Astrocyte (in vitro differentiated cells and primary cell): ENCODE results near the gene YIPF5. TPM values are rescaled to one million over a fixed set of nuclear protein-coding genes. Genes with fewer than 3 reads are reported as not detected.

Source experiments
- DNase-seq: peaks from one replicate; pipeline ENCODE4 v3.0.0-alpha.2; 2010; ENCODE audit warnings: low read depth
- FAIRE-seq: peaks from 2 replicates; lab custom pipeline; 2011; peaks lifted over from hg19 to GRCh38; lab: Jason Lieb, UNC
- H2AFZ ChIP-seq: 2 replicates; pipeline ENCODE4 v1.6.0; 2012; ENCODE audit warnings: low read depth, low read length, inconsistent platforms
- H3K27ac ChIP-seq: 2 replicates; pipeline ENCODE4 v1.5.1; 2011; ENCODE audit warnings: low read depth, low read length, inconsistent platforms
- H3K27me3 ChIP-seq: 2 replicates; pipeline ENCODE4 v1.6.0; 2011; ENCODE audit warnings: low read length, inconsistent platforms; ENCODE audit not compliant: insufficient read depth
- H3K36me3 ChIP-seq: 2 replicates; pipeline ENCODE4 v1.5.1; 2011; ENCODE audit warnings: low read length, inconsistent platforms; ENCODE audit not compliant: insufficient read depth
- H3K4me1 ChIP-seq: 2 replicates; pipeline ENCODE4 v1.5.1; 2011; ENCODE audit warnings: low read length, inconsistent platforms; ENCODE audit not compliant: insufficient read depth
- H3K4me2 ChIP-seq: 2 replicates; pipeline ENCODE4 v1.6.0; 2012; ENCODE audit warnings: low read length, inconsistent platforms
- H3K4me3 ChIP-seq: 2 replicates; pipeline ENCODE4 v1.5.1; 2011; ENCODE audit warnings: low read depth, mild to moderate bottlenecking, low read length, inconsistent platforms; ENCODE audit not compliant: insufficient read depth
- H3K79me2 ChIP-seq: 2 replicates; pipeline ENCODE4 v1.6.0; 2012; ENCODE audit warnings: mild to moderate bottlenecking, low read length, inconsistent platforms; ENCODE audit not compliant: insufficient read depth
- H3K9ac ChIP-seq: 2 replicates; pipeline ENCODE4 v1.6.0; 2012; ENCODE audit warnings: mild to moderate bottlenecking, low read length, inconsistent platforms
- H3K9me3 ChIP-seq: 2 replicates; pipeline ENCODE4 v1.5.1; 2012; ENCODE audit warnings: low read depth, mild to moderate bottlenecking, low read length, inconsistent platforms; ENCODE audit not compliant: insufficient read depth
- H4K20me1 ChIP-seq: 2 replicates; pipeline ENCODE4 v1.6.0; 2012; ENCODE audit warnings: low read length, inconsistent platforms; ENCODE audit not compliant: insufficient read depth
- H3K27ac Mint-ChIP-seq: one replicate; pipeline ENCODE4 v1.8.0; 2021; ENCODE audit warnings: mild to moderate bottlenecking, mixed read lengths; ENCODE audit not compliant: unreplicated experiment
- H3K27me3 Mint-ChIP-seq: one replicate; pipeline ENCODE4 v1.8.0; 2021; ENCODE audit warnings: low read depth, mixed read lengths; ENCODE audit not compliant: unreplicated experiment
- H3K36me3 Mint-ChIP-seq: one replicate; pipeline ENCODE4 v1.8.0; 2021; ENCODE audit warnings: low read depth, mixed read lengths; ENCODE audit not compliant: unreplicated experiment
- H3K4me1 Mint-ChIP-seq: one replicate; pipeline ENCODE4 v1.8.0; 2021; ENCODE audit warnings: low read depth, mixed read lengths; ENCODE audit not compliant: unreplicated experiment
- H3K4me3 Mint-ChIP-seq: one replicate; pipeline ENCODE4 v1.8.0; 2021; ENCODE audit warnings: mild to moderate bottlenecking, moderate library complexity, mixed read lengths; ENCODE audit not compliant: unreplicated experiment
- H3K9me3 Mint-ChIP-seq: one replicate; pipeline ENCODE4 v1.8.0; 2021; ENCODE audit warnings: mild to moderate bottlenecking, mixed read lengths; ENCODE audit not compliant: unreplicated experiment
- EZH2 ChIP-seq: IDR thresholded peaks from 2 replicates; pipeline ENCODE4 v1.6.1; 2012; ENCODE audit warnings: mild to moderate bottlenecking, low read length, inconsistent platforms; ENCODE audit not compliant: insufficient read depth
- total RNA-seq: library from RNA; stranded (reverse); gene quantifications from 2 replicates; pipeline ENCODE4 v1.2.1, GENCODE V29; 2021
- TF ChIP-seq, protein P1 (sequence below): IDR thresholded peaks from 2 replicates; pipeline ENCODE4 v1.5.1; 2011; ENCODE audit warnings: low read depth, mild to moderate bottlenecking, inconsistent platforms, low read length, moderate library complexity; ENCODE audit not compliant: insufficient read depth

Gene YIPF5
- total RNA-seq, 1 donor from 2014 or later, result 132 TPM

DNA sequence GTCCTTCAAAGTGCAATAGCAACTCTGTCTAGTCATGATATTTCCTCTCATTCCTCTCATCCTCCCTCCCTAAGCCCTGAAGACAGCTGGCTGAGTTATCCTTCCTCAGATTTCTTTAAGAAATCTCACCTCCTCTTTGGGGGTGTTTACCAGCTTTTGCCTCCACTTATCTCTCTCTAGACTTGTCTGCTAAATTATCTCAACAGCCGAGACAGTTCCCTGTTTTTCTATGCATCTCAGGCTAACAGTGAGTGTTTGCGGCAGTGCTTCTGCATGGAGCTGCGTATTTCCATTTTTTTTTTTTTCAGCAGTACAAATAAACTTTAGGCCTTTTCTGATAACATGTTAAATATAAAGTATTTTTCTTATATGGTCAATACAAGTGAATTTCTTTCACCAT is 21.1 kb upstream of the YIPF5 start:
- H3K9me3 ChIP-seq, result no peaks in the 10 kb centered on the region
- peak overlapping the region; percentile 39 for H2AFZ ChIP-seq
- H3K36me3 Mint-ChIP-seq, result no peaks in the 10 kb centered on the region
- H3K79me2 ChIP-seq, result no peaks in the 10 kb centered on the region
- DNase-seq, result no peak
- no peaks in the 10 kb centered on the region for H3K27me3 Mint-ChIP-seq
- H4K20me1 ChIP-seq, result no peaks in the 10 kb centered on the region
- H3K4me3 ChIP-seq, result no peak overlapping the region
- H3K27ac Mint-ChIP-seq, result no peak overlapping the region
- H3K9me3 Mint-ChIP-seq, result no peaks in the 10 kb centered on the region
- peaks cover 30% of the 10 kb centered on the region for H3K4me1 Mint-ChIP-seq
- no peak overlapping the region for H3K9ac ChIP-seq
- peaks cover 31% of the 10 kb centered on the region for H3K4me1 ChIP-seq
- no peak overlapping the region for H3K4me3 Mint-ChIP-seq
- H3K27ac ChIP-seq, result no peak overlapping the region
- H3K36me3 ChIP-seq, result no peaks in the 10 kb centered on the region
- FAIRE-seq, result no peak
- peak overlapping the region; percentile 42 for H3K4me2 ChIP-seq
- no peaks in the 10 kb centered on the region for H3K27me3 ChIP-seq
- TF ChIP-seq EZH2, result no peak
- TF ChIP-seq, protein P1, sequence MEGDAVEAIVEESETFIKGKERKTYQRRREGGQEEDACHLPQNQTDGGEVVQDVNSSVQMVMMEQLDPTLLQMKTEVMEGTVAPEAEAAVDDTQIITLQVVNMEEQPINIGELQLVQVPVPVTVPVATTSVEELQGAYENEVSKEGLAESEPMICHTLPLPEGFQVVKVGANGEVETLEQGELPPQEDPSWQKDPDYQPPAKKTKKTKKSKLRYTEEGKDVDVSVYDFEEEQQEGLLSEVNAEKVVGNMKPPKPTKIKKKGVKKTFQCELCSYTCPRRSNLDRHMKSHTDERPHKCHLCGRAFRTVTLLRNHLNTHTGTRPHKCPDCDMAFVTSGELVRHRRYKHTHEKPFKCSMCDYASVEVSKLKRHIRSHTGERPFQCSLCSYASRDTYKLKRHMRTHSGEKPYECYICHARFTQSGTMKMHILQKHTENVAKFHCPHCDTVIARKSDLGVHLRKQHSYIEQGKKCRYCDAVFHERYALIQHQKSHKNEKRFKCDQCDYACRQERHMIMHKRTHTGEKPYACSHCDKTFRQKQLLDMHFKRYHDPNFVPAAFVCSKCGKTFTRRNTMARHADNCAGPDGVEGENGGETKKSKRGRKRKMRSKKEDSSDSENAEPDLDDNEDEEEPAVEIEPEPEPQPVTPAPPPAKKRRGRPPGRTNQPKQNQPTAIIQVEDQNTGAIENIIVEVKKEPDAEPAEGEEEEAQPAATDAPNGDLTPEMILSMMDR, result no peak

DNA sequence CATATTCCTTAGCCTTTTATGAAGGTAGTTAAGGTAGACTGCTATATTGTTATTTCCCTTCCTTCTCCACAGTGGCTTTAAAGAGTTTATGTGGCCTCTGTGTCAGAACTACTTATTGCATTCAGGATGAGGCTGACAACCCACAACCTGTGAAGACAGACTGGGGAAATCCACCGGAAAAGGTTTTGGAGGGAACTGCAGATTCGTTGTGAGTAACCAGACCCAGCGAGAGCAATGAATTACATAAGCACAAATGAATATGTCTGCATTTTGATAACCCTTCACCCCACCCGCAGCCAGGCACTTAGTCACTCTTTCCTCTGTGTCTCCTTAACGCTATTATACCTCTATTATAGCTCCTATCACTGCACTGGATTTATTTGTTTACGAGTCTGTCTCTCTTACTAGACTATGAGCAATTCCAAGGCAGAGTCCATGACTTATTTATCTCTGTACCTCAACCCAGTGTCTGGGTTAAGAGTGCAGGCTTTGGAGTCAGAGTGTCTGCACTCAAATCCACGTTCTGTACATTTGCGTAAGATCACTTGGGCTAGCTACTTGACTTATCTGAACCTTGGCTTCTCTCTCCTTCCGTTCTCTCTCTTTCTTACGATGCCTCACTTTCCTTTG is 19.5 kb upstream of the YIPF5 start:
- H3K27me3 Mint-ChIP-seq, result no peaks in the 10 kb centered on the region
- H3K9me3 Mint-ChIP-seq, result no peaks in the 10 kb centered on the region
- peak overlapping the region; percentile 64 for H3K27ac ChIP-seq
- peak overlapping the region; percentile 19 for H3K9ac ChIP-seq
- FAIRE-seq, result peak; percentile 93
- no peaks in the 10 kb centered on the region for H3K9me3 ChIP-seq
- H3K27ac Mint-ChIP-seq, result no peak overlapping the region
- no peaks in the 10 kb centered on the region for H3K36me3 ChIP-seq
- no peaks in the 10 kb centered on the region for H4K20me1 ChIP-seq
- DNase-seq, result peak; percentile 94
- no peaks in the 10 kb centered on the region for H3K27me3 ChIP-seq
- no peak for TF ChIP-seq EZH2
- TF ChIP-seq, protein P1, result no peak
- H3K4me1 ChIP-seq, result peaks cover 31% of the 10 kb centered on the region
- H3K4me3 Mint-ChIP-seq, result no peak overlapping the region
- no peaks in the 10 kb centered on the region for H3K79me2 ChIP-seq
- H3K4me1 Mint-ChIP-seq, result peaks cover 31% of the 10 kb centered on the region
- H3K36me3 Mint-ChIP-seq, result no peaks in the 10 kb centered on the region
- no peak overlapping the region for H2AFZ ChIP-seq
- peak overlapping the region; percentile 68 for H3K4me2 ChIP-seq
- peak overlapping the region; percentile 22 for H3K4me3 ChIP-seq

DNA sequence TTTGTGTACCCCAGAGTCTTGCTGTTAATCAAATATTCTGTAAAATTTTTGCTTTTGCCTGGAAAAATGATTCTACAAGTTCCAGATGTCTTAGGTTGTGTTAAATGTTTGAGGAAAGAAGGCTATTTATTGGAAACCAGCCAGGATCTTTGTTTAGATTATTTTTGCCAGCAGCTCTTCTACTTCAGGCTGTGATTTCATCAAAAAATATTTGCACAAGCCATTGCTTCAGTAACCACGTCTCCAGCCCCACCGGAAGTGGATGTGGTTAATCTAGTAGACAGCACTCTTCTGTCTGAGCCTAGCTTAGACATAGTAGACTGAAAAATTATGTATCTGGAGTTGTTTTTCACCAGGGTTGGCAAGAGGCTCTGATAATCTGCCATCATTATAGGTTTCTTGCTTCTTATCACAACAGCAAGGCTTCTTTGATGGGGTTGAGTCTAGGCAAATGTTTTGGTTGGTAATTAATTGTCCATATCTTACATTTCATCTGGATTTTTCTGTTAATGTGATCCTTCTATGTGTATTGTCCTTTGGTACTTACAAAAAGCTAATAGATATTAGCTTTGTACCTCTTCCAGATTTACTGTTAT is 17.3 kb upstream of the YIPF5 start:
- peaks cover 31% of the 10 kb centered on the region for H3K4me1 Mint-ChIP-seq

More for the DNA sequence above, 17.3 kb upstream of the YIPF5 start:
- TF ChIP-seq, protein P1, result no peak
- TF ChIP-seq EZH2, result no peak
- Mint-ChIP-seq H3K27ac (peak overlapping the region; percentile 94), H3K27me3 (no peaks in the 10 kb centered on the region), H3K4me3 (no peak overlapping the region), H3K36me3 (no peaks in the 10 kb centered on the region), H3K9me3 (no peaks in the 10 kb centered on the region)
- Histone ChIP-seq H2AFZ (no peak overlapping the region), H3K36me3 (no peaks in the 10 kb centered on the region), H3K79me2 (no peaks in the 10 kb centered on the region), H3K4me1 (peaks cover 31% of the 10 kb centered on the region), H3K27ac (peak overlapping the region; percentile 55), H3K4me3 (no peak overlapping the region), H3K9ac (peak overlapping the region; percentile 35), H3K9me3 (no peaks in the 10 kb centered on the region), H4K20me1 (no peaks in the 10 kb centered on the region), H3K27me3 (no peaks in the 10 kb centered on the region), H3K4me2 (peak overlapping the region; percentile 60)
- FAIRE-seq (peak; percentile 90), DNase-seq (peak; percentile 99)
